GM13977 (cell line): ENCODE measurements around the gene CBX8.
A peak's percentile ranks its signal among the peaks of the same experiment; 100 is the strongest.

Source experiments
- DNase-seq: peaks from one replicate; pipeline ENCODE4 v3.0.0; 2012; ENCODE audit warnings: low spot score
- in situ Hi-C: fragments of 300-500 bp; cut with MboI; formaldehyde crosslinking; loops from one replicate; pipeline ENCODE4 v1.12.0; 2022; ENCODE audit warnings: low sequenced_read_pairs, low pct_unique_long_range_greater_than_20kb, mixed read lengths, inconsistent platforms; ENCODE audit not compliant: unreplicated experiment
- TF ChIP-seq, protein P1 (sequence below): IDR thresholded peaks from 2 replicates; pipeline ENCODE4 v1.5.1; 2012; ENCODE audit warnings: mild to moderate bottlenecking, control low read depth; ENCODE audit not compliant: insufficient read depth; ENCODE audit errors: extremely low read depth, missing control alignments

CBX8 gene

DNA sequence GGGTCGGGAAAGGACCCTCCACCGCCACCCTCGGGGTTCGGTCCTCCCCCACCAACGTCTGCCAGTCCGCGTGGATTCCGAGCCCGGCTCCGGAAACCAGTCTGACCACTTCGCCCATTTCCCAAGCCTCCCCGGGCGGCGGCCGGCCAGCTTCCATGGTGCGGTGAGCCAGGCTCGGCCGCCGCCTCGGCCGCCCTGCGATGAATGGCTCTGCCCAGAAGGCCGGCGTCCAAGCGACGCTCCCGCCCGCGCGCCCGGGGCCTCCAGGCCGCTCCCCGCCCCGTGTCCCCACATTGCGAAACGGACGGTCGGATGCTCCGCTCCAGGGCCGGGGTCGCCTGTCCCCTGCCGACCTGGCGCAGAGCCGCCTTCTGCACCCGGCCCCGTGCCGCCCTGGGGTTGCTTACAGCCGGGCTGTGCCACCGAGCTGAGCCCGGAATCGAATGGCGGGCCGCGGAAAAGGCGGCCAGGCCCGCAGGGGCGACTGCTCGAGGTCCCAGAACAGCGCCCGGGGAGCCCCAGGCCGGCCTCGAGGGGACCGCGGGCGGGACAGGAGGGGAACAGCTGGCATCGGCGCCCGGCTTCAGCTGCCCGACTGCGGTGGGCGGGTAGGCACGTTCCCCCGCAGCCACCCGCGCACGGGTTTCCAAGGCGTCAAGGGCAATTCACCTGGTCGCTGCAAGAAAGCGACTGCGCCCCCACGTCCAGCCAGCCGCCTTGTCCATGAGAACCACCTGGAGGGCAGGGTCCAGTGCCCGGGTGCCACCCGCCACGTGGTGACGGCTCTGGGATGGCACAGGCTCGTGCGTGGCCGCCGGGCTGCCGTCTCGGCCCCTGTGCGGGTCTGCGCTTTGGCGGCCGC is 18.3 kb upstream of the CBX8 start:
- TF ChIP-seq, protein P1, sequence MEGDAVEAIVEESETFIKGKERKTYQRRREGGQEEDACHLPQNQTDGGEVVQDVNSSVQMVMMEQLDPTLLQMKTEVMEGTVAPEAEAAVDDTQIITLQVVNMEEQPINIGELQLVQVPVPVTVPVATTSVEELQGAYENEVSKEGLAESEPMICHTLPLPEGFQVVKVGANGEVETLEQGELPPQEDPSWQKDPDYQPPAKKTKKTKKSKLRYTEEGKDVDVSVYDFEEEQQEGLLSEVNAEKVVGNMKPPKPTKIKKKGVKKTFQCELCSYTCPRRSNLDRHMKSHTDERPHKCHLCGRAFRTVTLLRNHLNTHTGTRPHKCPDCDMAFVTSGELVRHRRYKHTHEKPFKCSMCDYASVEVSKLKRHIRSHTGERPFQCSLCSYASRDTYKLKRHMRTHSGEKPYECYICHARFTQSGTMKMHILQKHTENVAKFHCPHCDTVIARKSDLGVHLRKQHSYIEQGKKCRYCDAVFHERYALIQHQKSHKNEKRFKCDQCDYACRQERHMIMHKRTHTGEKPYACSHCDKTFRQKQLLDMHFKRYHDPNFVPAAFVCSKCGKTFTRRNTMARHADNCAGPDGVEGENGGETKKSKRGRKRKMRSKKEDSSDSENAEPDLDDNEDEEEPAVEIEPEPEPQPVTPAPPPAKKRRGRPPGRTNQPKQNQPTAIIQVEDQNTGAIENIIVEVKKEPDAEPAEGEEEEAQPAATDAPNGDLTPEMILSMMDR = no peak
- DNase-seq = no peak
- in situ Hi-C loops = no loop called here

DNA sequence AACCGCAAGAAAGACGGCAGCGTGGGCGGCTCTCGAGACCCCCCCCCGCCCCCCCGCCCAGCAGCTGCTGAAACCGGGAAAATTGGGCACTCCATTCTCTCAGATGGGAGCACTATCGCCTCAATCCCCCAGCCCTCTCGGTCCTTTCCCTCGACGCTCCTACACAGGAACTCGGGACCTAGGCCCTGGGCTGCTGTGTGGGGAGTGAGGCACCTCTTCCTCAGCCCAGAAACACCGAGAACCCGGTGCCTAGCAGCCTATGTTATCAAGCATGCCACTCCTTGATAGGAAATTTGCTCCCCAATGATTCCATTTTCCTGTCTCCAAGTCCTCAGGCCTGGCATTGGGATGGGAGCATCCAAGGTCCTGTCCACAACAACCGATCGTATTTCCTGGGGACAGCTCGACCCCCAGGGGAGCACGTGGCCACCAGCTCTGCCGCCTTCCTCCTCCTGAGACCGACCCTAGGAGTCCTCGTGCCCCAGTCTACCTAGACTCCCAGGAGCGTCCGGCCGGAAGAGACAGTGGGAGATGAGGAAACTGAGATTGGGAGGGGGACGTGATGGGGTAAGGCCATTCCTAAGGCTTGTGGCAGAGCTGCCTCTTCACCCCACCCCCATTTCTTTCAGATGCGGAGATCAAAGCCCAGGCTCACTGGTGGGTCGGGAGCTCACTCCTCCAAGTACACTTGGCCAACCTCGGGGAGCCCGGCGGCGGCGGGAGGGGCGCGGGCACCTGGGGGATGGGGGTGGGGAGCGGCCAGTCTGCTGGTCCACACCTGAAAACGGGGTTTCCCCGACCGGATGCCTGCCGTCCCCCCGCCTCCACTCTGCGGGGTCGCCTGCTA is 17.5 kb upstream of the CBX8 start:
- in situ Hi-C loops = no loop called here
- DNase-seq = no peak

DNA sequence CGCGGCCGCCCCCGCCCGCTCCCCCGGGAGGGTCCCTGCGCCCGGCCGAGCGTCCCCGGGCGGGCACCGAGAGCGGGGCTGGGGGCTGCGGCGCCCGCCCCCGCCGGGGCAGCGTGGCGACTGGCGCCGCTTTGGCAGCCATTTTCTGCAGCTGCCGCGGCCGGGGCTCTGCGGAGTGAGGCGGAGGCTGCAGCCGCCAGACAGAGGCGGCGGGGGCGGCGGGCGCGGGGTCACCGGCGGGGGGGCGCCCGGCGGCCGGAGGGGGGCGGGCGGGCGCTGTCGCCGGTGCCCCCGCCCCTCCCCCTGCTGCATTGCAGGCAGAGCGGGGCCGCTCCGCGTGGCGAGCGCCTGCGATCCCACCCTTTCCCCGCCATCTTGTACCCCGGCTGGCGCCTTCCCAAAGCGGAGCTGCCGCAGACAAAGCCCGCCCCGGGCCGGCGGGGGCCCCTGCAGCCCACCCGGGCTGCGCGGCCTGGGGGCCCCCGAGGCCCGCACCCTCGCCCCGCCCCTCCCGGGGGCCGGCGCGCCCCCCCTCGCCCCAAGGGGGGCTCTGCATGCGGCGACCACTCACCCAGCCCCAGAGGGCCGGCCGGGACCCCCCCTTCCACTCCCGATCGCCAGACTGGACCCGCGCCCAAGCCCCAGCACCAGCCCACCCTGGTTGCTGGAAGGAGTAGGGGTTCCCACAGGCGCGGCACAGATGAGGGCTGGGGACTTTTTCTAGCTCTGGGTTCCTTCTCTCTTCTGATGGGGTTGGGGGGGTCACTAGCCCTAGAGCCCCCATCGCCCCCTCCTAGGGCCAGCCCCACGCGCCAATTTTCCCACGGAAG is 16.6 kb upstream of the CBX8 start:
- peak; percentile 76 for DNase-seq
- in situ Hi-C loops = no loop called here
- TF ChIP-seq, protein P1 = no peak

More for the DNA sequence above, 17.5 kb upstream of the CBX8 start:
- TF ChIP-seq, protein P1 = no peak

DNA sequence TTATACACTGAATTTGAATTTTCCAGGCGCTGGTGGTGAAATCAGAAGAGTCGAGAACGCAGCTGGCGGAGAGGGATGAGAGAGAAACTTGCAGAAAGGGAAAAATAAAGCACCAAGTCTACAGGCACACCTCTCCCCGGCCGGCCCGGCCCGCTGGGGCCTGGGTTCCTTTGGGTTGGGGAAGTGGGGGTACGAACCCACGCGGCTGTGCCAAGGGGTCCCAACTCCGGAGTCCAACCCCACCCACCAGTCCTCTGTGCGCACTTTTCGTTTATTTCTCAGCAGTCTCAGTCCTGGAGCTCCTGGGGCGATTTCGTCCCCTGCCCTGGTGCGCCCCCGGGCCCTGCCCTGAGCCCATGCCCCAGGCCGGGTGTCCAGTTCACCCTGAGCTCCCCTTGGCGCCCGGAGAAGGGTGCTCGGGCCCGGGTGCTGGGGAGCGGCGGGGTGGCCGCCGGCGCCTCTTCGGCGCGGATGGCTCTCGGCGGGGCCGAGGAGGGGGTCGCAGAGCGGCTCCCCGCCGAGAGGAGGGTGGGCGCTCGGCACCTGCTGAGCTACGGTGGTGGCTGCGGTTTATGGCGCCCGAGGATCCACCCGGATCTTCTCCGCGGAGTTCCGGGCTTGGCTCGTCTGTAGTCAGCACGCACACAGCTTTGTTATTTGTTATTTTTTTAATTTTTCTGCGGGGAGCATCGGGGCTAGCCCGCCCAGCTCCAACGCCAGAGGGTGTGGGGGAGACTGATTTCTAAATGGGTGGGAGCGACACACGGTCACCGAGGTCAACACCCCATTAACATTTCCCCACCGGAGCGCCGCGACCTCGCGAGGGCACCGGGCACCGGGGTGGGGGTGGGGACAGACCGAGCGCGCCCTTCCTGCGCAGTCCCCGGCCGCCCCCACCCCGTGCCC is 15.7 kb upstream of the CBX8 start:
- DNase-seq = no peak
- TF ChIP-seq, protein P1 = no peak
- in situ Hi-C loops = no loop called here

DNA sequence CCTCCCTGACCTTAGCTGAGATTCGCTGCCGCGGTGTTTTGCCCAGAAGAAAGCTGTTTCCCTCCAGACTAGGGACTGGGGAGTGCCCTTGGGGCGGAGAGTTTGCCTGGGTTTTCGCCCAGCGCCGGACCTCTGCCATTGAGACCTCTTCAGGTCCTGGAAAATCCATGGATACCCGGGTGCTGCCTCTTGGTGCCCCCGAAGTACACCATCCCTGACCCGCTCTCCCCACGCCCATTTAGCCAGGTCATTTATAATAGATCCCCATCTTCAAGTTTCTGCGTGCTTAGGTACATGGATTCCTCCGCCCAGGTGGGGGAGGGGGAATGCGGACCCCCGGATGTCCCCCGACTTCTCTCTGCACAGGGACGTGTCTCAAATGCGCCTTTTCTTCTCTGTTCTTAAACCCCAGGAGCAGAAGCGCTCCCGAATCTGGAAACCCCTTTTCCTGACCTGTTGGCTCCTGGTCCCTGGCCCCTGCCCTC is 15.0 kb upstream of the CBX8 start:
- in situ Hi-C loops = no loop called here
- DNase-seq = no peak
- TF ChIP-seq, protein P1 = no peak
